Smooth muscle cell (in vitro differentiated cells): Measurements from ENCODE around the gene PSME1. TPM values are rescaled to one million over a fixed set of nuclear protein-coding genes. Genes with fewer than 3 reads are reported as not detected.

Source experiments
- DNase-seq: peaks from one replicate; lab custom pipeline; 2025; ENCODE audit not compliant: unreplicated experiment; lab: John Stamatoyannopoulos, UW
- H2AFZ ChIP-seq: fragments of 200-600 bp; sonication (generic); 2 replicates; pipeline ENCODE4 v1.6.0; 2016; ENCODE audit warnings: antibody characterized with exemption, low read depth, mild to moderate bottlenecking
- H3F3A ChIP-seq: fragments of 200-600 bp; sonication (generic); 2 replicates; pipeline ENCODE4 v1.6.0; 2017; ENCODE audit warnings: antibody characterized with exemption, low read depth
- H3K27ac ChIP-seq: fragments of 200-600 bp; sonication (generic); 2 replicates; pipeline ENCODE4 v1.5.1; 2016; ENCODE audit warnings: low read depth, mild to moderate bottlenecking
- H3K27me3 ChIP-seq: fragments of 200-600 bp; sonication (generic); 2 replicates; pipeline ENCODE4 v1.6.1; 2016; ENCODE audit warnings: low read depth, mild to moderate bottlenecking
- H3K36me3 ChIP-seq: fragments of 200-600 bp; sonication (generic); 2 replicates; pipeline ENCODE4 v1.5.1; 2016; ENCODE audit warnings: low read depth
- H3K4me1 ChIP-seq: fragments of 200-600 bp; sonication (generic); 2 replicates; pipeline ENCODE4 v1.5.1; 2016; ENCODE audit warnings: low read depth
- H3K4me2 ChIP-seq: fragments of 200-600 bp; sonication (generic); 2 replicates; pipeline ENCODE4 v1.6.0; 2016; ENCODE audit warnings: mild to moderate bottlenecking
- H3K4me3 ChIP-seq: fragments of 200-600 bp; sonication (generic); 2 replicates; pipeline ENCODE4 v1.5.1; 2016; ENCODE audit warnings: mild to moderate bottlenecking
- H3K79me2 ChIP-seq: fragments of 200-600 bp; sonication (generic); 2 replicates; pipeline ENCODE4 v1.6.0; 2016; ENCODE audit warnings: low read depth, mild to moderate bottlenecking
- H3K9ac ChIP-seq: fragments of 200-600 bp; sonication (generic); 2 replicates; pipeline ENCODE4 v1.6.0; 2016; ENCODE audit warnings: low read depth
- H3K9me3 ChIP-seq: fragments of 200-600 bp; sonication (generic); replicated peaks from 2 replicates; pipeline ENCODE4 v1.5.1; 2016; ENCODE audit warnings: low read depth
- H4K20me1 ChIP-seq: fragments of 200-600 bp; sonication (generic); 2 replicates; pipeline ENCODE4 v1.6.0; 2016; ENCODE audit warnings: low read depth
- WGBS: methylation state at CpG from one replicate; pipeline ENCODE4 v1.1.7; 2016; ENCODE audit warnings: low lambda C conversion rate; 5-methylcytosine and 5-hydroxymethylcytosine counted together
- polyA plus RNA-seq: library from polyadenylated mRNA; unstranded; fragments of >200 nt; fragmentation: Nextera tagmentation; extraction: Ambion mirVana; gene quantifications from 2 replicates; pipeline ENCODE4 v1.2.1, GENCODE V29; 2016
- total RNA-seq: library from RNA; depleted of rRNA; stranded (reverse); fragments of >200 nt; gene quantifications from 2 replicates; pipeline ENCODE4 v1.2.3, GENCODE V29; 2014
- TF ChIP-seq, protein P1 (sequence below): fragments of 200-600 bp; sonication (generic); IDR thresholded peaks from 2 replicates; pipeline ENCODE4 v1.5.1; 2017; ENCODE audit warnings: borderline replicate concordance, mild to moderate bottlenecking, antibody characterized with exemption; ENCODE audit not compliant: insufficient read depth, poor library complexity, severe bottlenecking

The PSME1 gene
- total and polyA plus RNA-seq, 2 experiments from 2014 or later: 41.4 to 94.1 TPM

DNA sequence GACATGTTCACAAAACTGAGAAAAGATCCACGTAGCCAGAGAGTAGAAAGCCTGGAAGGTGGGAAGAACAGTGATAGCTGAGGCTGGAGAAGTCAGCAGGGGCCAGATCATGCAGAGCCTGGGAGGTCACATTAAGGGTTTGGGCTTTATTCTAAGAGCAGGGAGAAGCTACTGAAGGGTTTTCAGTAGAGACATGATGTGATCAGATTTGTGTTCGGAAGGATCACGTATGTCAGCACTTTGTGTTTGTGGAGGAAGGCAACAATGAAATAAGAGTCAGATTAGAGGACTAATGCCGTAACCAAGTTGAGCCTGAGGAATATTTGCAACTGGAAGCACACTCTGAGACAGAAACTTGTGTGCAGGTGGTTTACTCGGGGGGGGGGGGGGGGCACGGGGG is 46.1 kb upstream of the PSME1 start:
- Histone ChIP-seq H3K9me3 (no peaks in the 10 kb centered on the region), H3K4me2 (no peak overlapping the region), H3K36me3 (no peaks in the 10 kb centered on the region), H3K4me3 (no peak overlapping the region), H3K27ac (no peak overlapping the region), H3K9ac (no peak overlapping the region), H2AFZ (no peak overlapping the region), H3K79me2 (no peaks in the 10 kb centered on the region), H4K20me1 (no peaks in the 10 kb centered on the region), H3K27me3 (no peaks in the 10 kb centered on the region), H3F3A (no peaks in the 10 kb centered on the region), H3K4me1 (peaks cover 4% of the 10 kb centered on the region)
- no peak for DNase-seq
- WGBS: 89% methylated on average over 5 of the region's 6 CpGs
- TF ChIP-seq, protein P1, sequence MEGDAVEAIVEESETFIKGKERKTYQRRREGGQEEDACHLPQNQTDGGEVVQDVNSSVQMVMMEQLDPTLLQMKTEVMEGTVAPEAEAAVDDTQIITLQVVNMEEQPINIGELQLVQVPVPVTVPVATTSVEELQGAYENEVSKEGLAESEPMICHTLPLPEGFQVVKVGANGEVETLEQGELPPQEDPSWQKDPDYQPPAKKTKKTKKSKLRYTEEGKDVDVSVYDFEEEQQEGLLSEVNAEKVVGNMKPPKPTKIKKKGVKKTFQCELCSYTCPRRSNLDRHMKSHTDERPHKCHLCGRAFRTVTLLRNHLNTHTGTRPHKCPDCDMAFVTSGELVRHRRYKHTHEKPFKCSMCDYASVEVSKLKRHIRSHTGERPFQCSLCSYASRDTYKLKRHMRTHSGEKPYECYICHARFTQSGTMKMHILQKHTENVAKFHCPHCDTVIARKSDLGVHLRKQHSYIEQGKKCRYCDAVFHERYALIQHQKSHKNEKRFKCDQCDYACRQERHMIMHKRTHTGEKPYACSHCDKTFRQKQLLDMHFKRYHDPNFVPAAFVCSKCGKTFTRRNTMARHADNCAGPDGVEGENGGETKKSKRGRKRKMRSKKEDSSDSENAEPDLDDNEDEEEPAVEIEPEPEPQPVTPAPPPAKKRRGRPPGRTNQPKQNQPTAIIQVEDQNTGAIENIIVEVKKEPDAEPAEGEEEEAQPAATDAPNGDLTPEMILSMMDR: no peak

DNA sequence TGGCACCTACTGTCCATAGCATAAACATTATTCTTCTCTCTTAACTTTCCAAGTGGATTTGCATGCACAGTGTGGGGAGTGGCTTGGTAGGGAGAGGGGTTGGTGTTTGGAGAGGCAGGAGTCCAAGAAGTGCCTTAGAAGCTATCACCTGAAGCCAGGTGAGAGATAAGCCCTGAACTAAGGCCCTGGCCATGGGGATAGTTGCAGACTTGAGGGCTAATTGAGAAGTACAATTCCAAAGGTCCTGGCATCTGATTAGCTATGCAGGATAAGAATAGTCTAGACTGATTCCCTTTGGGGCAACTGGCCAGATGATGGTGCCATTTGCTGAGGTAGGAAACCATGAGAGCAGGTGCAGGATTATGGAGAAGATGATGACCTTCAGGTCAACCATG is 43.9 kb upstream of the PSME1 start:
- Histone ChIP-seq H3K4me2 (no peak overlapping the region), H3K36me3 (no peaks in the 10 kb centered on the region), H3K27ac (no peak overlapping the region), H3K27me3 (no peaks in the 10 kb centered on the region), H4K20me1 (no peaks in the 10 kb centered on the region), H3F3A (no peaks in the 10 kb centered on the region), H3K4me3 (no peak overlapping the region), H3K4me1 (peaks cover 9% of the 10 kb centered on the region), H2AFZ (no peak overlapping the region), H3K9ac (no peak overlapping the region), H3K9me3 (no peaks in the 10 kb centered on the region), H3K79me2 (peaks cover 15% of the 10 kb centered on the region)
- TF ChIP-seq, protein P1: no peak
- DNase-seq: no peak

DNA sequence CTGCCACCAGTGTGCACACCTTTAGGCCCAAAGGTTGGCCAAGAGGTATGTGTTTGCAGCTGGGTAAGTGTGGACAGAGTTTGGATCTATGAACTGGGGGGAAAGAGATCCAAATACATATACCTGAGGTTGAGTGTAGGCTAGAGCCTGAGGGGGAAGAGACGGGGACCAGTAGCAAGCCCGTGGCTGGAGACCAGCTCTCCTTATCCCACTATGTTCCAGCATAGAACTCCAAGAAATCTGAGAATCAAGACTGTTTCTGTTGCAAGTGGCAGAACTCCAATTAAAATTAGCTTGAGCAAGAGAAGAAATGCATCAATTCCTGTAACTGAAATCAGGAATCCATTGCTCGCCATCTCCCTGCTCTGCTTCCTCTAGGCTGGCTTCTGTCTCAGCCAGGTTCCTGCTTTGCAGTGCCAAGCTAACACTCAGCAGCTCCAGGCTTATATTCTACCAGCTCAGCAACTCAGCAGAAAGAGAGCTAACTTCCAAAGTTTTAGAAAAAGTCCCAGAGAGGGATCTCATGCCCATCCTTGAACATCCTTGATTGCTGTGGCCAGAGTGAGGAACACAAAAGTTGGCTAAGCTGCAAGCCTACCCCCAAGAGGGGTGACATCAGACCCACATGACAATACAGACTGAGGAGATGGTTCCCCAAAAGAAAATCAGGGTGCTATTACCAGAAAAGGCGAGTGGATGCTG is 43.3 kb upstream of the PSME1 start:
- Histone ChIP-seq H3K4me2 (no peak overlapping the region), H3K27me3 (no peaks in the 10 kb centered on the region), H3K27ac (no peak overlapping the region), H3K9ac (no peak overlapping the region), H3K4me3 (no peak overlapping the region), H3F3A (no peaks in the 10 kb centered on the region), H3K79me2 (peaks cover 15% of the 10 kb centered on the region), H3K36me3 (no peaks in the 10 kb centered on the region), H3K9me3 (no peaks in the 10 kb centered on the region), H2AFZ (no peak overlapping the region), H4K20me1 (no peaks in the 10 kb centered on the region), H3K4me1 (peaks cover 9% of the 10 kb centered on the region)
- WGBS: 84% methylated on average over 4 of the region's 4 CpGs
- TF ChIP-seq, protein P1: no peak
- DNase-seq: no peak
